ENCODE data around the gene MOGAT1. TPM values are rescaled to one million over a fixed set of nuclear protein-coding genes. Genes with fewer than 3 reads are reported as not detected.

Gene MOGAT1
- total and polyA plus RNA-seq, 2 of the 13 experiments (the other 11 are each of a cell fraction or from before 2014, with no cell fraction given): 0.98 to 4.3 TPM

DNA sequence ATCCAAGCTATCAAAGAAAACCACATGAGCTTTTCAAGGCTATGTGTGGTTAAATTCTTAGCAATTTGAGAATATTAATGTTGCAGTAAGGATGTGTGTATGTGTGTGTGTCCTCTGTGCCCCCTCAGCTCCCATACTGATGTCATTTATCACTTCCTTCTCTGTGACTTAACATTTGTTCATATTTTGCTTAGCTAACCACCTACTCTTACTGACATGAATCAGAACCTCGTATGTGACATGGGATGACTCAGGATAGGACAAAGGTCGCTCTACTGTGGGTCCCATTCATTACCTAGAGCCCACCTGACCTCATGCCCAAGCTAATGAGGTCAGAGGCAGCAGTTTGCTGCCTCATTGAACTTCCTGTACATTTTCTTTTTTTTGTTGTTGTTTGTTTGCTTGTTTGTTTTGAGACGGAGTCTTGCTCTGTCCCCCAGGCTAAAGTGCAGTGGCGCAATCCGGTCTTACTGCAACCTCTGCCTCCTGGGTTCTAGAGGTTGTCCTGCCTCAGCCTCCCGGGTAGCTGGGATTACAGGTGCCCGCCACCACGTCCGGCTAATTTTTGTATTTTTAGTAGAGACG is 36.3 kb downstream of the MOGAT1 start (continued):
- TF ChIP-seq ATF7-NPFF (CRISPR knock-in tag; IDR thresholded peaks at IDR 0.05; ENCODE audit: low read depth) (0 out of 2 replicates have a peak, but pooled peaks have one; percentile 45), RELA (CRISPR knock-in tag; IDR thresholded peaks at IDR 0.05) (0 out of 2 replicates have a peak, but pooled peaks have one; percentile 14), NCOA5 (CRISPR knock-in tag; IDR thresholded peaks at IDR 0.05) (no peak), HIVEP1 (CRISPR knock-in tag; IDR thresholded peaks at IDR 0.05) (0 out of 2 replicates have a peak, but pooled peaks have one; percentile 64), GABPA (IDR thresholded peaks at IDR 0.05; ENCODE audit: low read depth, low read length) (no peak), GABPA (CRISPR knock-in tag; IDR thresholded peaks at IDR 0.05; ENCODE audit: low read depth) (peak; percentile 79), ZSCAN31 (CRISPR knock-in tag; IDR thresholded peaks at IDR 0.05; ENCODE audit: low read depth) (no peak), ZNF720 (CRISPR knock-in tag; IDR thresholded peaks at IDR 0.05) (no peak), POLR2AphosphoS2 (IDR thresholded peaks at IDR 0.05; ENCODE audit: low read depth, low read length) (no peak), FOXA3 (CRISPR knock-in tag; IDR thresholded peaks at IDR 0.05) (peak; percentile 20; the same call in 1 of the 2 replicates), JARID2 (CRISPR knock-in tag; IDR thresholded peaks at IDR 0.05; ENCODE audit: insufficient replicate concordance) (no peak), FOXP1 (IDR thresholded peaks at IDR 0.05) (peak; percentile 80), FOXP1 (CRISPR knock-in tag; IDR thresholded peaks at IDR 0.05) (peak; percentile 95), HOXD1 (CRISPR knock-in tag; IDR thresholded peaks at IDR 0.05) (no peak), CCDC6 (CRISPR knock-in tag; IDR thresholded peaks at IDR 0.05) (no peak), ZBTB1 (CRISPR knock-in tag; IDR thresholded peaks at IDR 0.05; ENCODE audit: borderline replicate concordance) (no peak)
- TF ChIP-seq, protein P1, sequence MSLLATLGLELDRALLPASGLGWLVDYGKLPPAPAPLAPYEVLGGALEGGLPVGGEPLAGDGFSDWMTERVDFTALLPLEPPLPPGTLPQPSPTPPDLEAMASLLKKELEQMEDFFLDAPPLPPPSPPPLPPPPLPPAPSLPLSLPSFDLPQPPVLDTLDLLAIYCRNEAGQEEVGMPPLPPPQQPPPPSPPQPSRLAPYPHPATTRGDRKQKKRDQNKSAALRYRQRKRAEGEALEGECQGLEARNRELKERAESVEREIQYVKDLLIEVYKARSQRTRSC (CRISPR knock-in tag; IDR thresholded peaks at IDR 0.05; ENCODE audit: low read depth): no peak
- TF ChIP-seq, protein P2, sequence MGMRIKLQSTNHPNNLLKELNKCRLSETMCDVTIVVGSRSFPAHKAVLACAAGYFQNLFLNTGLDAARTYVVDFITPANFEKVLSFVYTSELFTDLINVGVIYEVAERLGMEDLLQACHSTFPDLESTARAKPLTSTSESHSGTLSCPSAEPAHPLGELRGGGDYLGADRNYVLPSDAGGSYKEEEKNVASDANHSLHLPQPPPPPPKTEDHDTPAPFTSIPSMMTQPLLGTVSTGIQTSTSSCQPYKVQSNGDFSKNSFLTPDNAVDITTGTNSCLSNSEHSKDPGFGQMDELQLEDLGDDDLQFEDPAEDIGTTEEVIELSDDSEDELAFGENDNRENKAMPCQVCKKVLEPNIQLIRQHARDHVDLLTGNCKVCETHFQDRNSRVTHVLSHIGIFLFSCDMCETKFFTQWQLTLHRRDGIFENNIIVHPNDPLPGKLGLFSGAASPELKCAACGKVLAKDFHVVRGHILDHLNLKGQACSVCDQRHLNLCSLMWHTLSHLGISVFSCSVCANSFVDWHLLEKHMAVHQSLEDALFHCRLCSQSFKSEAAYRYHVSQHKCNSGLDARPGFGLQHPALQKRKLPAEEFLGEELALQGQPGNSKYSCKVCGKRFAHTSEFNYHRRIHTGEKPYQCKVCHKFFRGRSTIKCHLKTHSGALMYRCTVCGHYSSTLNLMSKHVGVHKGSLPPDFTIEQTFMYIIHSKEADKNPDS (CRISPR knock-in tag; IDR thresholded peaks at IDR 0.05): no peak
- TF ChIP-seq, protein P3, sequence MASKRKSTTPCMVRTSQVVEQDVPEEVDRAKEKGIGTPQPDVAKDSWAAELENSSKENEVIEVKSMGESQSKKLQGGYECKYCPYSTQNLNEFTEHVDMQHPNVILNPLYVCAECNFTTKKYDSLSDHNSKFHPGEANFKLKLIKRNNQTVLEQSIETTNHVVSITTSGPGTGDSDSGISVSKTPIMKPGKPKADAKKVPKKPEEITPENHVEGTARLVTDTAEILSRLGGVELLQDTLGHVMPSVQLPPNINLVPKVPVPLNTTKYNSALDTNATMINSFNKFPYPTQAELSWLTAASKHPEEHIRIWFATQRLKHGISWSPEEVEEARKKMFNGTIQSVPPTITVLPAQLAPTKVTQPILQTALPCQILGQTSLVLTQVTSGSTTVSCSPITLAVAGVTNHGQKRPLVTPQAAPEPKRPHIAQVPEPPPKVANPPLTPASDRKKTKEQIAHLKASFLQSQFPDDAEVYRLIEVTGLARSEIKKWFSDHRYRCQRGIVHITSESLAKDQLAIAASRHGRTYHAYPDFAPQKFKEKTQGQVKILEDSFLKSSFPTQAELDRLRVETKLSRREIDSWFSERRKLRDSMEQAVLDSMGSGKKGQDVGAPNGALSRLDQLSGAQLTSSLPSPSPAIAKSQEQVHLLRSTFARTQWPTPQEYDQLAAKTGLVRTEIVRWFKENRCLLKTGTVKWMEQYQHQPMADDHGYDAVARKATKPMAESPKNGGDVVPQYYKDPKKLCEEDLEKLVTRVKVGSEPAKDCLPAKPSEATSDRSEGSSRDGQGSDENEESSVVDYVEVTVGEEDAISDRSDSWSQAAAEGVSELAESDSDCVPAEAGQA (IDR thresholded peaks at IDR 0.05; ENCODE audit: low read depth): peak; percentile 97
- TF ChIP-seq, protein P3 (CRISPR knock-in tag; IDR thresholded peaks at IDR 0.05; ENCODE audit: borderline replicate concordance): no peak

Data from HepG2 (cell line).